Stimulated activated CD4-positive, alpha-beta T cell treated with anti-CD3 and anti-CD28 coated beads, Interleukin-15, amount 100 ng/mL, for 24 hours (primary cell): Measurements from ENCODE around the gene RUNX1.
"Not testable (repeated sequence)": the region's sequence is repeated elsewhere in the genome, so short reads cannot be mapped to it uniquely, and the experiment has no call there.

ENCODE experiments used
- DNase-seq: peaks from one replicate; pipeline ENCODE4 v3.0.0-alpha.2; 2020

The RUNX1 gene

GRCh38 chr21:34817821-34818661 lies 231.1 kb downstream of the RUNX1 start:
- no peak for DNase-seq

GRCh38 chr21:34815831-34816705 lies 233.0 kb downstream of the RUNX1 start:
- no peak for DNase-seq

GRCh38 chr21:34814529-34814951 lies 234.6 kb downstream of the RUNX1 start:
- no peak for DNase-seq

GRCh38 chr21:34813266-34813894 lies 235.7 kb downstream of the RUNX1 start:
- DNase-seq = no peak

- DNase-seq = no peak
Measured at GRCh38 chr21:34812504-34813265, 236.4 kb downstream of the RUNX1 start.

GRCh38 chr21:34811368-34811767 lies 237.7 kb downstream of the RUNX1 start:
- DNase-seq = no peak

GRCh38 chr21:34810786-34811185 lies 238.3 kb downstream of the RUNX1 start:
- DNase-seq = no peak

- DNase-seq = no peak
Measured at GRCh38 chr21:34809822-34810221, 239.3 kb downstream of the RUNX1 start.

- DNase-seq = no peak
Measured at GRCh38 chr21:34808569-34809204, 240.4 kb downstream of the RUNX1 start.

GRCh38 chr21:34807881-34808568 lies 241.1 kb downstream of the RUNX1 start:
- peak; percentile 85 for DNase-seq

GRCh38 chr21:34807146-34807880 lies 241.8 kb downstream of the RUNX1 start:
- DNase-seq = peak; percentile 76

GRCh38 chr21:34806423-34806822 lies 242.7 kb downstream of the RUNX1 start:
- DNase-seq = no peak

GRCh38 chr21:34805157-34805556 lies 243.9 kb downstream of the RUNX1 start:
- DNase-seq = no peak

GRCh38 chr21:34804584-34804983 lies 244.5 kb downstream of the RUNX1 start:
- not testable (repeated sequence) for DNase-seq

- no peak for DNase-seq
Measured at GRCh38 chr21:34803782-34804370, 245.2 kb downstream of the RUNX1 start.

- DNase-seq = no peak
Measured at GRCh38 chr21:34802180-34802899, 246.8 kb downstream of the RUNX1 start.

- DNase-seq = no peak
Measured at GRCh38 chr21:34801519-34802132, 247.5 kb downstream of the RUNX1 start.

GRCh38 chr21:34800797-34801518 lies 248.1 kb downstream of the RUNX1 start:
- DNase-seq = no peak
